Measurements from ENCODE around the gene CCPG1. TPM values are rescaled to one million over a fixed set of nuclear protein-coding genes. Genes with fewer than 3 reads are reported as not detected.

The CCPG1 gene
- polyA plus RNA-seq, 3 donors, result 21.1 to 196 (median 145) TPM

GRCh38 chr15:55356985-55357585 is 51.1 kb downstream of the CCPG1 start:
- Histone ChIP-seq H3K27me3 (ENCODE audit: control insufficient read depth in 2 of 2, insufficient read depth in 2 of 2, low read length in 2 of 2) (no peaks in the 10 kb centered on the region), H3K4me2 (replicated peaks; ENCODE audit: extremely low read depth, low read length, poor library complexity, severe bottlenecking) (no peak overlapping the region), H4K20me1 (ENCODE audit: insufficient read depth, low read length) (no peaks in the 10 kb centered on the region), H3K4me1 (ENCODE audit: control insufficient read depth in 1 of 2, insufficient read depth in 2 of 2, low read length in 2 of 2) (no peaks in the 10 kb centered on the region), H2AFZ (ENCODE audit: insufficient read depth, low read depth, low read length, poor library complexity, severe bottlenecking) (no peak overlapping the region), H3K9me3 (replicated peaks in 1 of 2; ENCODE audit: control insufficient read depth in 1 of 2, insufficient read depth in 1 of 2, low read length in 2 of 2) (no peaks in the 10 kb centered on the region), H3K27ac (ENCODE audit: low read depth in 1 of 2, low read length in 2 of 2) (no peak overlapping the region), H3K4me3 (replicated peaks in 1 of 3; ENCODE audit: low read depth in 2 of 3, low read length in 3 of 3) (no peak overlapping the region), H3K9ac (ENCODE audit: insufficient read depth, low read length, poor library complexity, severe bottlenecking) (no peak overlapping the region), H3K36me3 (replicated peaks in 1 of 2; ENCODE audit: control insufficient read depth in 1 of 2, insufficient read depth in 2 of 2, low read length in 2 of 2) (peaks cover 54 to 98% of the 10 kb centered on the region in 2 donors), H3K79me2 (ENCODE audit: insufficient read depth, low read length) (no peaks in the 10 kb centered on the region)
- Mint-ChIP-seq H3K4me3 (no peak overlapping the region), H3K4me1 (peaks cover 7% of the 10 kb centered on the region), H3K36me3 (peaks cover 68 to 74% of the 10 kb centered on the region in 2 donors), H3K27ac (peak overlapping the region in 1 of 7 donors; percentile 8), H3K9me3 (no peaks in the 10 kb centered on the region), H3K27me3 (ENCODE audit: low read depth in 3 of 3) (peaks cover 0 to 2% (median 0%) of the 10 kb centered on the region in 3 donors)
- DNase-seq, result no peak
- WGBS (ENCODE audit: insufficient coverage), result 100% methylated on average over 1 of the region's 5 CpGs
- TF ChIP-seq, protein P1, sequence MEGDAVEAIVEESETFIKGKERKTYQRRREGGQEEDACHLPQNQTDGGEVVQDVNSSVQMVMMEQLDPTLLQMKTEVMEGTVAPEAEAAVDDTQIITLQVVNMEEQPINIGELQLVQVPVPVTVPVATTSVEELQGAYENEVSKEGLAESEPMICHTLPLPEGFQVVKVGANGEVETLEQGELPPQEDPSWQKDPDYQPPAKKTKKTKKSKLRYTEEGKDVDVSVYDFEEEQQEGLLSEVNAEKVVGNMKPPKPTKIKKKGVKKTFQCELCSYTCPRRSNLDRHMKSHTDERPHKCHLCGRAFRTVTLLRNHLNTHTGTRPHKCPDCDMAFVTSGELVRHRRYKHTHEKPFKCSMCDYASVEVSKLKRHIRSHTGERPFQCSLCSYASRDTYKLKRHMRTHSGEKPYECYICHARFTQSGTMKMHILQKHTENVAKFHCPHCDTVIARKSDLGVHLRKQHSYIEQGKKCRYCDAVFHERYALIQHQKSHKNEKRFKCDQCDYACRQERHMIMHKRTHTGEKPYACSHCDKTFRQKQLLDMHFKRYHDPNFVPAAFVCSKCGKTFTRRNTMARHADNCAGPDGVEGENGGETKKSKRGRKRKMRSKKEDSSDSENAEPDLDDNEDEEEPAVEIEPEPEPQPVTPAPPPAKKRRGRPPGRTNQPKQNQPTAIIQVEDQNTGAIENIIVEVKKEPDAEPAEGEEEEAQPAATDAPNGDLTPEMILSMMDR (IDR thresholded peaks at IDR 0.05), result no peak
- intact Hi-C loops (cut with micrococcal nuclease), result no loop called here

DNA sequence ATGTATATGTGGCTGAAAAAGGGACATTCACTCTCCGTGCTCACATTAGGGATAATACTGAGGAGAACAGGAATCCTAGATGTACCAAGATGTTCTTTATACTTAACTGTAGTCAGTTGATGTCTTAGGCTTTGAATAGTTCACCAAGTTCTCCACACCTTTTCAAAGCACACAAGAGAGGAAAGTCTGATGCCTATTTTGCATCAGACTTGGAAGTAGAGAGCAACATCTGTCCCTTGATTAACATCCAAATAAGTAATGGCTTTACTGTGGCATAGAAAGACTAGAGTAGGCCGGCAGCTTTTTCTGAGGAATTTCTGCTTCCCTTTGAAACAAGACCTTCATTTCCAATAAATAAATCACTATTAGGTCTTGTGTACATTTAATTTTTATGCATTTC is 55.1 kb downstream of the CCPG1 start:
- no peaks in the 10 kb centered on the region for H3K79me2 ChIP-seq (ENCODE audit: insufficient read depth, low read length)
- H3K36me3 Mint-ChIP-seq, result peaks cover 53 to 66% of the 10 kb centered on the region in 2 donors
- H3K4me3 Mint-ChIP-seq, result no peak overlapping the region
- no peak overlapping the region for H3K4me2 ChIP-seq (replicated peaks; ENCODE audit: extremely low read depth, low read length, poor library complexity, severe bottlenecking)
- no CpG with 5 or more reads among the region's 2 CpGs for WGBS (ENCODE audit: insufficient coverage)
- no peak overlapping the region for H3K27ac ChIP-seq (ENCODE audit: low read depth in 1 of 2, low read length in 2 of 2)
- DNase-seq, result no peak
- H3K36me3 ChIP-seq (replicated peaks in 1 of 2; ENCODE audit: control insufficient read depth in 1 of 2, insufficient read depth in 2 of 2, low read length in 2 of 2), result peaks cover 41 to 96% of the 10 kb centered on the region in 2 donors
- no peak overlapping the region for H3K27ac Mint-ChIP-seq
- H2AFZ ChIP-seq (ENCODE audit: insufficient read depth, low read depth, low read length, poor library complexity, severe bottlenecking), result no peak overlapping the region
- TF ChIP-seq, protein P1 (IDR thresholded peaks at IDR 0.05), result no peak
- H3K4me3 ChIP-seq (replicated peaks in 1 of 3; ENCODE audit: low read depth in 2 of 3, low read length in 3 of 3), result no peak overlapping the region
- intact Hi-C loops (cut with micrococcal nuclease), result no loop called here
- no peaks in the 10 kb centered on the region for H3K9me3 Mint-ChIP-seq
- H3K9ac ChIP-seq (ENCODE audit: insufficient read depth, low read length, poor library complexity, severe bottlenecking), result no peak overlapping the region
- H3K9me3 ChIP-seq (replicated peaks in 1 of 2; ENCODE audit: control insufficient read depth in 1 of 2, insufficient read depth in 1 of 2, low read length in 2 of 2), result no peaks in the 10 kb centered on the region
- no peaks in the 10 kb centered on the region for H3K27me3 Mint-ChIP-seq (ENCODE audit: low read depth in 3 of 3)
- no peaks in the 10 kb centered on the region for H3K4me1 Mint-ChIP-seq
- H4K20me1 ChIP-seq (ENCODE audit: insufficient read depth, low read length), result no peaks in the 10 kb centered on the region
- H3K4me1 ChIP-seq (ENCODE audit: control insufficient read depth in 1 of 2, insufficient read depth in 2 of 2, low read length in 2 of 2), result no peaks in the 10 kb centered on the region
- no peaks in the 10 kb centered on the region for H3K27me3 ChIP-seq (ENCODE audit: control insufficient read depth in 2 of 2, insufficient read depth in 2 of 2, low read length in 2 of 2)
